Esophagus (tissue), 2 donors: Measurements from ENCODE around the gene PRKN. TPM values are rescaled to one million over a fixed set of nuclear protein-coding genes. Genes with fewer than 3 reads are reported as not detected.

Source experiments
- H3K27ac ChIP-seq, 2 donors: one replicate each; pipeline ENCODE4 v1.5.1; 2013; ENCODE audit warnings: low read depth in 2 of 2, mild to moderate bottlenecking in 2 of 2, inconsistent platforms in 1 of 2, low read length in 1 of 2, moderate library complexity in 1 of 2
- H3K27me3 ChIP-seq, 2 donors: one replicate each; pipeline ENCODE4 v1.6.1; 2013; ENCODE audit warnings: low read length in 2 of 2, control low read depth in 1 of 2, mild to moderate bottlenecking in 1 of 2; ENCODE audit not compliant: insufficient read depth in 2 of 2, control insufficient read depth in 1 of 2
- H3K36me3 ChIP-seq, 2 donors: one replicate each; pipeline ENCODE4 v1.6.1; 2013; ENCODE audit warnings: low read length in 1 of 2; ENCODE audit not compliant: control insufficient read depth in 2 of 2, insufficient read depth in 2 of 2
- H3K4me1 ChIP-seq, 2 donors: one replicate each; pipeline ENCODE4 v1.6.1; 2013; ENCODE audit warnings: low read length in 1 of 2; ENCODE audit not compliant: control insufficient read depth in 2 of 2, insufficient read depth in 2 of 2
- H3K4me3 ChIP-seq, 2 donors: one replicate each; pipeline ENCODE4 v1.5.1; 2013; ENCODE audit warnings: low read length in 2 of 2, mild to moderate bottlenecking in 2 of 2, low read depth in 1 of 2, moderate library complexity in 1 of 2
- H3K9me3 ChIP-seq, 2 donors: one replicate each; pipeline ENCODE4 v1.6.1; 2013; ENCODE audit warnings: mild to moderate bottlenecking in 2 of 2, low read depth in 1 of 2, low read length in 1 of 2, moderate library complexity in 1 of 2; ENCODE audit not compliant: control insufficient read depth in 2 of 2, insufficient read depth in 1 of 2
- WGBS, 2 donors: extraction: QIAGEN DNeasy Blood & Tissue Kit; methylation state at CpG; one replicate each; pipeline ENCODE4 v1.1.7; 2013; 5-methylcytosine and 5-hydroxymethylcytosine counted together
- polyA plus RNA-seq, 2 donors: library from polyadenylated mRNA; stranded (reverse); fragments of 200-250 nt; gene quantifications; one replicate each; pipeline ENCODE4 v1.2.3, GENCODE V29; 2013
- donor health status: healthy with polysubstance abuse.
- donor health status: Bipolar disorder and iron deficiency.

The PRKN gene
- polyA plus RNA-seq, 2 donors = 0.28 to 0.45 TPM

DNA sequence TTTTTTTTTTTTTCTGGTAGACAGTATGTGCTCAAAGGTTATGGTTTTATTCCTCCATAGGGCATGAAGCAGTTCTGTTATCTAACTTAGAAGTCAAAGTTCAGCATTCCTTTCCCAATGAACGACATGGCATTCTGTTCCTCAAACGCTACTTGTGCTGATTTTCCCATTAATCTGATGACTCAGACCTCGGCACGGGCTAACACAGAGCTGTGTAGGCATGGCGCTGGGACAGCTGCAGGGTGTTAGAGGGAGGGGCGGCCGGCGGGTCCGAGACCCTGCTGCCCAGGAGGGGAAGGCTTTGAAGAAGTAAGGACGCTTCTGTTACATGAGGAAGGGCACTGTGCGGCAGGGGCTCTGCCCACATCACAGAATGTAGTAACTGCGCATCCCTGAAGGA, 1360.1 kb downstream of the PRKN start:
- 64 to 71% methylated on average over 12 of the region's 12 CpGs for WGBS, 2 donors
- H3K36me3 ChIP-seq = no peaks in the 10 kb centered on the region

GRCh38 chr6:161366301-161366923, 1361.2 kb downstream of the PRKN start:
- Histone ChIP-seq H3K9me3 (peaks cover 0 to 7% of the 10 kb centered on the region in 2 donors), H3K27ac (no peak overlapping the region), H3K36me3 (no peaks in the 10 kb centered on the region), H3K27me3 (no peaks in the 10 kb centered on the region), H3K4me3 (no peak overlapping the region), H3K4me1 (no peaks in the 10 kb centered on the region)
- 89% methylated on average over 11 of the region's 11 CpGs for WGBS, 2 donors

More for the DNA sequence above, 1360.1 kb downstream of the PRKN start:
- Histone ChIP-seq H3K4me3 (no peak overlapping the region), H3K4me1 (no peaks in the 10 kb centered on the region), H3K27ac (no peak overlapping the region), H3K9me3 (peaks cover 0 to 3% of the 10 kb centered on the region in 2 donors), H3K27me3 (no peaks in the 10 kb centered on the region)

DNA sequence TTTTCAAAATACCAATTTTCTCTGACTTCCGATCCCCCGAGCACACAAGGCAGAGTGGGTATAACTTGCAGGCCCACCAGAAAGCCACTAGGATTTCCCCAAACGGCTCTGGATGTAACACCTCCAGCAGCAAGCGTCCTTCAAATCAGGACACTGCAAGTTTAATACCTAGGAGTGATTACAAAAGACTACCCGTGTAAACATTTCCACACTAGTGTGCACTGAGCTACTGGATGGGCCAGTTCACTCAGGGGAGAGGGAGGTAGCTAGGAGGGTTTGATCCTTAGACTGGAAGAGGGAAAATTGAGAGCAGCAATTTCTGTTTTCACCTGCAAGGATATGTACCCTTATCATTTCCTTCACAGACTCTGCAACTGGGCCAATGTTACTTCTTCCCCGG, 1361.9 kb downstream of the PRKN start:
- no peak overlapping the region for H3K27ac ChIP-seq
- no peaks in the 10 kb centered on the region for H3K27me3 ChIP-seq
- H3K9me3 ChIP-seq = peaks cover 0 to 7% of the 10 kb centered on the region in 2 donors
- H3K4me3 ChIP-seq = no peak overlapping the region
- H3K36me3 ChIP-seq = no peaks in the 10 kb centered on the region
- no peaks in the 10 kb centered on the region for H3K4me1 ChIP-seq
- WGBS, 2 donors = 81 to 83% methylated on average over 6 of the region's 6 CpGs

- H3K4me3 ChIP-seq = no peak overlapping the region
Observed at GRCh38 chr6:161363286-161363685, 1364.3 kb downstream of the PRKN start.

DNA sequence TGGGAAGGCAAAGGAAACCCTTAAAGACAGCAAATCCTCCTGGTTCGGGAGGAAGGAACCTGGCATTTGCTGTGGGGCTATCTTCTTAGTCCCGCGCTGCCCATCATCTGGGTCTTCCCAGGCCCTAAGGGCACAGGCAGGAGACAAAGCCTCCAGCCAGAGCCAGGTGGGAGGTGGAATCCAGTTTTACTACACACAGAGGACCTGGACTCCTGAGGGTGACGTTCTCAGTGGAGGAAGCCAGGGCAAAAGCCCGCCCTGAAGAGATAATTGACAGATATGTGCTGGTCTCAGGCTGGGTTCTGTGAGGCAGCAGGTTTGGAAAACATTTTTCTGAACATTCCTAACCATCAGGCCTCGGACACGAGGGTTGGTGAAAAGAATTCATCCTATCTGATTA, 1365.3 kb downstream of the PRKN start:
- Histone ChIP-seq H3K4me1 (no peaks in the 10 kb centered on the region), H3K27me3 (no peaks in the 10 kb centered on the region), H3K9me3 (peaks cover 0 to 7% of the 10 kb centered on the region in 2 donors), H3K27ac (no peak overlapping the region), H3K36me3 (no peaks in the 10 kb centered on the region), H3K4me3 (no peak overlapping the region)
- WGBS, 2 donors = 90 to 92% methylated on average over 7 of the region's 7 CpGs

More at GRCh38 chr6:161363286-161363685, 1364.3 kb downstream of the PRKN start:
- Histone ChIP-seq H3K4me1 (no peaks in the 10 kb centered on the region), H3K9me3 (peaks cover 0 to 7% of the 10 kb centered on the region in 2 donors), H3K27me3 (no peaks in the 10 kb centered on the region), H3K36me3 (no peaks in the 10 kb centered on the region), H3K27ac (no peak overlapping the region)

GRCh38 chr6:161361529-161361928, 1366.0 kb downstream of the PRKN start:
- Histone ChIP-seq H3K4me3 (no peak overlapping the region), H3K27ac (no peak overlapping the region), H3K36me3 (no peaks in the 10 kb centered on the region), H3K9me3 (peaks cover 0 to 7% of the 10 kb centered on the region in 2 donors), H3K27me3 (no peaks in the 10 kb centered on the region), H3K4me1 (no peaks in the 10 kb centered on the region)
- WGBS, 2 donors = 89 to 92% methylated on average over 9 of the region's 9 CpGs

- H3K4me3 ChIP-seq = no peak overlapping the region
- H3K27me3 ChIP-seq = no peaks in the 10 kb centered on the region
- H3K36me3 ChIP-seq = no peaks in the 10 kb centered on the region
- H3K4me1 ChIP-seq = no peaks in the 10 kb centered on the region
- no peak overlapping the region for H3K27ac ChIP-seq
- WGBS, 2 donors = 75 to 76% methylated on average over 3 of the region's 3 CpGs
- peaks cover 0 to 7% of the 10 kb centered on the region in 2 donors for H3K9me3 ChIP-seq
Observed at GRCh38 chr6:161360520-161360919, 1367.0 kb downstream of the PRKN start.

- no peaks in the 10 kb centered on the region for H3K27me3 ChIP-seq
Observed at GRCh38 chr6:161359618-161359945, 1368.0 kb downstream of the PRKN start.

DNA sequence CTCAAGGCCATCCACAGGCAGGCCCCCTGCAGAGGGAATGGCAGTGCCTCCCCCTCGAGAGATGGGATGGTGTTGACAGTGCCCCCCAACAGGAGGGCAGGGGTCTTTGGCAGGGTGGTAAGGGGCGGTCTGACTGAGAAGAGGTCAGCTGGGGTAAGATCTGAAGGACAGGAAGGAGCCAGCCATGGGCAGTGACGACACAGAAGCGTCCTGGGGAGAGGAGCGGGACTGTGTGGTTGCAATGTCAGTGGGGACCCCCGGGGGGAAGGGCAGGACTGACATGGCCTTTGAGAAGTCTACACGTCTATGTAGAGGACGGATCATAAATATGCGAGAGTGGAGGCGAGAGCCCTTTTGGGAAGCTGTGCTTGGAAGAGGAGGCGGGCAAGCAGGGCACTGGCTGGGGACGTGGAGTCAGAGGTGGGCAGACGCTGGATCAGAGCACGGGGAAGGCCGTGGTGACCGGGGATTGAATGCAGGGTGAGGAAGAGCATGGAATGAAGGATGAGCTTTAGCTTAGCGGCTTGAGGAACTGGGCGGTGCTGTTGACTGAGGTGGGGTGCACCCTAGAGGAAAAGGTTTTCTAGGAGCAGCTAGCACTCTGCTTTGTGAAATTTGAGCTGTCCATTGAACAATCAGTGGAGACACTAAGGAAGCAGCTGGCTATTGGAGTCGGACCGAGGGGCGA, 1371.3 kb downstream of the PRKN start:
- no peaks in the 10 kb centered on the region for H3K27me3 ChIP-seq
- H3K27ac ChIP-seq = no peak overlapping the region
- H3K4me1 ChIP-seq = no peaks in the 10 kb centered on the region
- H3K9me3 ChIP-seq = no peaks in the 10 kb centered on the region
- H3K4me3 ChIP-seq = no peak overlapping the region
- WGBS, 2 donors = 89 to 90% methylated on average over 21 of the region's 21 CpGs
- no peaks in the 10 kb centered on the region for H3K36me3 ChIP-seq

More at GRCh38 chr6:161359618-161359945, 1368.0 kb downstream of the PRKN start:
- H3K9me3 ChIP-seq = peaks cover 0 to 7% of the 10 kb centered on the region in 2 donors
- no peak overlapping the region for H3K4me3 ChIP-seq
- H3K27ac ChIP-seq = no peak overlapping the region
- no peaks in the 10 kb centered on the region for H3K4me1 ChIP-seq
- no peaks in the 10 kb centered on the region for H3K36me3 ChIP-seq
- 59 to 72% methylated on average over 5 of the region's 5 CpGs for WGBS, 2 donors

DNA sequence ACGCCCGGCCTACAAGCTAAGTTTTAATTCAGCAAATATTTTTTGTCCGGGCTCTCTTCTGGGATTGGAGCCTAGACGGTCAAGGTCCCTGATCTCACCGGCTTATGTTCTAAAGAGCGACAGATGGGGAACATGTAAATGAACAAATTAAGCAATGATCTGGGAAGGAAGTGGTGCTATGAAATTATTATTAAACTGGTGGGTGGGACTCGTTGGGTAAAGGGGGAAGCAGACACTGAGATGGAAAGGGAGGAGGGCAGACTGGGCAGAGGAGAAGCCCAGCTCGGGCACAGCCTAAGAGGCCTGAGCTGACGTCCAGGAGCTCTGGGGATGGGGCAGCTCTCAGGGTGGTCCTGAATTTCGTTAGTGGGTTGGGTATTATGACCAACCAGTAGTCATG, 1371.9 kb downstream of the PRKN start:
- Histone ChIP-seq H3K27me3 (no peaks in the 10 kb centered on the region), H3K36me3 (no peaks in the 10 kb centered on the region), H3K9me3 (no peaks in the 10 kb centered on the region), H3K4me1 (no peaks in the 10 kb centered on the region), H3K27ac (no peak overlapping the region), H3K4me3 (no peak overlapping the region)
- WGBS, 2 donors = 81 to 82% methylated on average over 10 of the region's 10 CpGs
